Measurements from ENCODE around the gene MYO3B. TPM values are rescaled to one million over a fixed set of nuclear protein-coding genes. Genes with fewer than 3 reads are reported as not detected.
A peak's percentile ranks its signal among the peaks of the same experiment; 100 is the strongest.

The MYO3B gene
- total RNA-seq, 1 experiment from 2014 or later: 0.50 TPM

GRCh38 chr2:170339322-170339721 lies 161.4 kb downstream of the MYO3B start:
- TF ChIP-seq GRHL2 (CRISPR knock-in tag; IDR thresholded peaks at IDR 0.05; ENCODE audit: insufficient replicate concordance, severe bottlenecking): no peak
- POLR2A ChIA-PET: no interaction called here
- H3K9me3 Mint-ChIP-seq: no peaks in the 10 kb centered on the region

GRCh38 chr2:170339750-170340692 lies 162.1 kb downstream of the MYO3B start:
- DNase-seq (ENCODE audit: low spot score) (no peak), ATAC-seq (no peak; the same call in 1 of the 2 replicates)
- Mint-ChIP-seq H3K27me3 (ENCODE audit: low read depth) (no peaks in the 10 kb centered on the region), H3K9me3 (no peaks in the 10 kb centered on the region), H3K36me3 (no peaks in the 10 kb centered on the region), H3K4me3 (peak overlapping the region; percentile 26; the same call in 1 of the 2 replicates), H3K27ac (peak overlapping the region; percentile 10; the same call in 1 of the 2 replicates), H3K4me1 (peaks cover 47% of the 10 kb centered on the region)
- TF ChIP-seq USF1 (CRISPR knock-in tag; IDR thresholded peaks at IDR 0.05): no peak
- TF ChIP-seq ZNF219 (CRISPR knock-in tag; IDR thresholded peaks at IDR 0.05; ENCODE audit: borderline replicate concordance): no peak
- TF ChIP-seq KAT7 (CRISPR knock-in tag; IDR thresholded peaks at IDR 0.05; ENCODE audit: borderline replicate concordance): no peak
- TF ChIP-seq ZNF423 (CRISPR knock-in tag; IDR thresholded peaks at IDR 0.05): no peak
- no peak for TF ChIP-seq ZBTB21 (CRISPR knock-in tag; IDR thresholded peaks at IDR 0.05; ENCODE audit: borderline replicate concordance)
- no peak for TF ChIP-seq JAZF1 (CRISPR knock-in tag; IDR thresholded peaks at IDR 0.05)
- TF ChIP-seq PRRX2 (CRISPR knock-in tag; IDR thresholded peaks at IDR 0.05): no peak
- no peak for TF ChIP-seq FOXJ3 (CRISPR knock-in tag; IDR thresholded peaks at IDR 0.05; ENCODE audit: borderline replicate concordance)
- no peak for TF ChIP-seq ATF1 (CRISPR knock-in tag; IDR thresholded peaks at IDR 0.05)
- no peak for TF ChIP-seq NR3C1 (CRISPR knock-in tag; conservative IDR thresholded peaks at IDR 0.05; ENCODE audit: low read depth)
- no peak for TF ChIP-seq ZNF512 (CRISPR knock-in tag; IDR thresholded peaks at IDR 0.05; ENCODE audit: borderline replicate concordance)
- TF ChIP-seq RELA (CRISPR knock-in tag; IDR thresholded peaks at IDR 0.05; ENCODE audit: borderline replicate concordance): no peak
- no peak for TF ChIP-seq ETV6 (CRISPR knock-in tag; IDR thresholded peaks at IDR 0.05)
- no peak for TF ChIP-seq ZNF317 (CRISPR knock-in tag; IDR thresholded peaks at IDR 0.05; ENCODE audit: borderline replicate concordance, low read depth)
- TF ChIP-seq, protein P1, sequence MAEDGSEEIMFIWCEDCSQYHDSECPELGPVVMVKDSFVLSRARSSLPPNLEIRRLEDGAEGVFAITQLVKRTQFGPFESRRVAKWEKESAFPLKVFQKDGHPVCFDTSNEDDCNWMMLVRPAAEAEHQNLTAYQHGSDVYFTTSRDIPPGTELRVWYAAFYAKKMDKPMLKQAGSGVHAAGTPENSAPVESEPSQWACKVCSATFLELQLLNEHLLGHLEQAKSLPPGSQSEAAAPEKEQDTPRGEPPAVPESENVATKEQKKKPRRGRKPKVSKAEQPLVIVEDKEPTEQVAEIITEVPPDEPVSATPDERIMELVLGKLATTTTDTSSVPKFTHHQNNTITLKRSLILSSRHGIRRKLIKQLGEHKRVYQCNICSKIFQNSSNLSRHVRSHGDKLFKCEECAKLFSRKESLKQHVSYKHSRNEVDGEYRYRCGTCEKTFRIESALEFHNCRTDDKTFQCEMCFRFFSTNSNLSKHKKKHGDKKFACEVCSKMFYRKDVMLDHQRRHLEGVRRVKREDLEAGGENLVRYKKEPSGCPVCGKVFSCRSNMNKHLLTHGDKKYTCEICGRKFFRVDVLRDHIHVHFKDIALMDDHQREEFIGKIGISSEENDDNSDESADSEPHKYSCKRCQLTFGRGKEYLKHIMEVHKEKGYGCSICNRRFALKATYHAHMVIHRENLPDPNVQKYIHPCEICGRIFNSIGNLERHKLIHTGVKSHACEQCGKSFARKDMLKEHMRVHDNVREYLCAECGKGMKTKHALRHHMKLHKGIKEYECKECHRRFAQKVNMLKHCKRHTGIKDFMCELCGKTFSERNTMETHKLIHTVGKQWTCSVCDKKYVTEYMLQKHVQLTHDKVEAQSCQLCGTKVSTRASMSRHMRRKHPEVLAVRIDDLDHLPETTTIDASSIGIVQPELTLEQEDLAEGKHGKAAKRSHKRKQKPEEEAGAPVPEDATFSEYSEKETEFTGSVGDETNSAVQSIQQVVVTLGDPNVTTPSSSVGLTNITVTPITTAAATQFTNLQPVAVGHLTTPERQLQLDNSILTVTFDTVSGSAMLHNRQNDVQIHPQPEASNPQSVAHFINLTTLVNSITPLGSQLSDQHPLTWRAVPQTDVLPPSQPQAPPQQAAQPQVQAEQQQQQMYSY (CRISPR knock-in tag; IDR thresholded peaks at IDR 0.05): no peak
- TF ChIP-seq, protein P2, sequence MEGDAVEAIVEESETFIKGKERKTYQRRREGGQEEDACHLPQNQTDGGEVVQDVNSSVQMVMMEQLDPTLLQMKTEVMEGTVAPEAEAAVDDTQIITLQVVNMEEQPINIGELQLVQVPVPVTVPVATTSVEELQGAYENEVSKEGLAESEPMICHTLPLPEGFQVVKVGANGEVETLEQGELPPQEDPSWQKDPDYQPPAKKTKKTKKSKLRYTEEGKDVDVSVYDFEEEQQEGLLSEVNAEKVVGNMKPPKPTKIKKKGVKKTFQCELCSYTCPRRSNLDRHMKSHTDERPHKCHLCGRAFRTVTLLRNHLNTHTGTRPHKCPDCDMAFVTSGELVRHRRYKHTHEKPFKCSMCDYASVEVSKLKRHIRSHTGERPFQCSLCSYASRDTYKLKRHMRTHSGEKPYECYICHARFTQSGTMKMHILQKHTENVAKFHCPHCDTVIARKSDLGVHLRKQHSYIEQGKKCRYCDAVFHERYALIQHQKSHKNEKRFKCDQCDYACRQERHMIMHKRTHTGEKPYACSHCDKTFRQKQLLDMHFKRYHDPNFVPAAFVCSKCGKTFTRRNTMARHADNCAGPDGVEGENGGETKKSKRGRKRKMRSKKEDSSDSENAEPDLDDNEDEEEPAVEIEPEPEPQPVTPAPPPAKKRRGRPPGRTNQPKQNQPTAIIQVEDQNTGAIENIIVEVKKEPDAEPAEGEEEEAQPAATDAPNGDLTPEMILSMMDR (IDR thresholded peaks at IDR 0.05): no peak
- CTCF ChIA-PET: interaction anchor here (1.0 to 1.4 kb wide), 4 partner anchors 11 to 505 kb away, joined by 3 to 5 read pairs (median 4); no protein-coding TSS in a partner anchor
- POLR2A ChIA-PET: no interaction called here

More at GRCh38 chr2:170339322-170339721, 161.4 kb downstream of the MYO3B start:
- Mint-ChIP-seq H3K27me3 (ENCODE audit: low read depth) (no peaks in the 10 kb centered on the region), H3K36me3 (no peaks in the 10 kb centered on the region), H3K4me3 (peak overlapping the region; percentile 30; the same call in 1 of the 2 replicates), H3K4me1 (peaks cover 47% of the 10 kb centered on the region), H3K27ac (no peak overlapping the region; the same call in 1 of the 2 replicates)
- CTCF ChIA-PET: interaction anchor here (1.0 to 1.4 kb wide), 4 partner anchors 11 to 506 kb away, joined by 3 to 5 read pairs (median 4); no protein-coding TSS in a partner anchor
- ATAC-seq (peak; percentile 57), DNase-seq (ENCODE audit: low spot score) (no peak)

All from WTC11 (cell line).